ENCODE measurements around the gene C1orf74. TPM values are rescaled to one million over a fixed set of nuclear protein-coding genes. Genes with fewer than 3 reads are reported as not detected.

The C1orf74 gene
- total RNA-seq, 1 donor from 2014 or later: 2.2 TPM

DNA sequence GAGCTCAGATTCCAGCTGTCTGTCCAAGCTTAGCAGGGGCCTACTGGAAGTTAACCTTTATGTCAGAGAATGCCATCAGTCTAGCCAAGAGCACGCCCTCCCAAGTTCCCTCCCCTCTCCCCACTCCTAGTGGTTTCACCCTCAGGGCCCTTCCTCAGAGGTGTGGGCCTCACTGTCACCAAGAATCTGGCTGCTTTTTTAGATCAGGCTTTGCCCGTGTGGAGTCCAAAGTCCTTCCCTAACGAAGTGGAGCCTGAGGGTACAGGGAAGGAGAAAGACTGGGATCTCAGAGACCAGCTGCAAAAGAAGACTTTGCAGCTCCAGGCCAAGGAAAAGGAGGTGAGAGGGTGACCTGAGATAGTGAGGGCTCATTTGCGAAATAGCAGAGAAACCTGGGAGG is 4.1 kb downstream of the C1orf74 start:
- FAIRE-seq (no peak), DNase-seq (ENCODE audit: low read depth) (no peak)
- Histone ChIP-seq H3K9ac (ENCODE audit: low read length) (no peak overlapping the region), H3K27me3 (ENCODE audit: insufficient read depth, low read length) (no peaks in the 10 kb centered on the region), H2AFZ (ENCODE audit: low read depth, low read length) (no peak overlapping the region), H3K4me2 (ENCODE audit: low read length) (no peak overlapping the region), H3K4me3 (ENCODE audit: insufficient read depth, low read depth, low read length) (no peak overlapping the region), H4K20me1 (ENCODE audit: insufficient read depth, low read length) (no peaks in the 10 kb centered on the region), H3K79me2 (ENCODE audit: insufficient read depth, low read length) (peaks cover 10% of the 10 kb centered on the region), H3K4me1 (ENCODE audit: insufficient read depth, low read length) (peaks cover 13% of the 10 kb centered on the region), H3K27ac (ENCODE audit: low read depth, low read length) (no peak overlapping the region), H3K9me3 (ENCODE audit: insufficient read depth, low read depth, low read length) (no peaks in the 10 kb centered on the region), H3K36me3 (ENCODE audit: insufficient read depth, low read length) (no peaks in the 10 kb centered on the region)
- no peak overlapping the region for H3K27ac Mint-ChIP-seq (ENCODE audit: unreplicated experiment)
- H3K4me3 Mint-ChIP-seq (ENCODE audit: unreplicated experiment): no peak overlapping the region
- H3K27me3 Mint-ChIP-seq (ENCODE audit: low read depth, unreplicated experiment): no peaks in the 10 kb centered on the region
- peaks cover 3% of the 10 kb centered on the region for H3K36me3 Mint-ChIP-seq (ENCODE audit: low read depth, unreplicated experiment)
- TF ChIP-seq EZH2 (IDR thresholded peaks at IDR 0.05; ENCODE audit: insufficient read depth, low read length): no peak
- TF ChIP-seq, protein P1, sequence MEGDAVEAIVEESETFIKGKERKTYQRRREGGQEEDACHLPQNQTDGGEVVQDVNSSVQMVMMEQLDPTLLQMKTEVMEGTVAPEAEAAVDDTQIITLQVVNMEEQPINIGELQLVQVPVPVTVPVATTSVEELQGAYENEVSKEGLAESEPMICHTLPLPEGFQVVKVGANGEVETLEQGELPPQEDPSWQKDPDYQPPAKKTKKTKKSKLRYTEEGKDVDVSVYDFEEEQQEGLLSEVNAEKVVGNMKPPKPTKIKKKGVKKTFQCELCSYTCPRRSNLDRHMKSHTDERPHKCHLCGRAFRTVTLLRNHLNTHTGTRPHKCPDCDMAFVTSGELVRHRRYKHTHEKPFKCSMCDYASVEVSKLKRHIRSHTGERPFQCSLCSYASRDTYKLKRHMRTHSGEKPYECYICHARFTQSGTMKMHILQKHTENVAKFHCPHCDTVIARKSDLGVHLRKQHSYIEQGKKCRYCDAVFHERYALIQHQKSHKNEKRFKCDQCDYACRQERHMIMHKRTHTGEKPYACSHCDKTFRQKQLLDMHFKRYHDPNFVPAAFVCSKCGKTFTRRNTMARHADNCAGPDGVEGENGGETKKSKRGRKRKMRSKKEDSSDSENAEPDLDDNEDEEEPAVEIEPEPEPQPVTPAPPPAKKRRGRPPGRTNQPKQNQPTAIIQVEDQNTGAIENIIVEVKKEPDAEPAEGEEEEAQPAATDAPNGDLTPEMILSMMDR (IDR thresholded peaks at IDR 0.05; ENCODE audit: insufficient read depth, low read depth, low read length): no peak
- H3K9me3 Mint-ChIP-seq (ENCODE audit: unreplicated experiment): no peaks in the 10 kb centered on the region
- peaks cover 4% of the 10 kb centered on the region for H3K4me1 Mint-ChIP-seq (ENCODE audit: low read depth, unreplicated experiment)

DNA sequence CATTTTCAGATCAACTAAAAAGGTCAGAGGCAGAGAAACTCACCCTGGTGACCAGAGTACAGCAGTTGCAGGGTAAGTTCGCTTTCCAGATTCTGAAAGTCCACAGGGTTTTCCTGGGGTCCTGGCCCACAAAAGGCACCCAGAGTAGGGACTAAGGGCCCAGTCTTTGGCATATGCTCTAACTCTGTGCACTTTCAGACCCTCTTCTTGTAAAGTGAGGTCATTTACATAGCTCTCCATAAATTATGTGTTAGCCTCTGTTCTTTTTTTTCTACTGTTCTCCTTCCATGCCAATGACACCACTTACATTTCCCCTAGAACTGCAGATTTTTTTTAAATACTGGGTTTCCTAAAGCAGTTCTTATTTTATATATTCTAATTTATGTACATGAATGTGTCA is 6.3 kb downstream of the C1orf74 start:
- TF ChIP-seq, protein P1 (IDR thresholded peaks at IDR 0.05; ENCODE audit: insufficient read depth, low read depth, low read length): no peak
- no peak for TF ChIP-seq EZH2 (IDR thresholded peaks at IDR 0.05; ENCODE audit: insufficient read depth, low read length)
- H3K9me3 Mint-ChIP-seq (ENCODE audit: unreplicated experiment): no peaks in the 10 kb centered on the region
- Histone ChIP-seq H3K4me1 (ENCODE audit: insufficient read depth, low read length) (no peaks in the 10 kb centered on the region), H3K36me3 (ENCODE audit: insufficient read depth, low read length) (no peaks in the 10 kb centered on the region), H4K20me1 (ENCODE audit: insufficient read depth, low read length) (no peaks in the 10 kb centered on the region), H3K9me3 (ENCODE audit: insufficient read depth, low read depth, low read length) (no peaks in the 10 kb centered on the region), H2AFZ (ENCODE audit: low read depth, low read length) (no peak overlapping the region), H3K9ac (ENCODE audit: low read length) (no peak overlapping the region), H3K27me3 (ENCODE audit: insufficient read depth, low read length) (no peaks in the 10 kb centered on the region), H3K79me2 (ENCODE audit: insufficient read depth, low read length) (no peaks in the 10 kb centered on the region), H3K4me2 (ENCODE audit: low read length) (no peak overlapping the region), H3K4me3 (ENCODE audit: insufficient read depth, low read depth, low read length) (no peak overlapping the region), H3K27ac (ENCODE audit: low read depth, low read length) (no peak overlapping the region)
- no peak overlapping the region for H3K4me3 Mint-ChIP-seq (ENCODE audit: unreplicated experiment)
- DNase-seq (ENCODE audit: low read depth): no peak
- no peaks in the 10 kb centered on the region for H3K4me1 Mint-ChIP-seq (ENCODE audit: low read depth, unreplicated experiment)
- no peaks in the 10 kb centered on the region for H3K36me3 Mint-ChIP-seq (ENCODE audit: low read depth, unreplicated experiment)
- H3K27me3 Mint-ChIP-seq (ENCODE audit: low read depth, unreplicated experiment): peaks cover 2% of the 10 kb centered on the region
- H3K27ac Mint-ChIP-seq (ENCODE audit: unreplicated experiment): no peak overlapping the region
- no peak for FAIRE-seq

DNA sequence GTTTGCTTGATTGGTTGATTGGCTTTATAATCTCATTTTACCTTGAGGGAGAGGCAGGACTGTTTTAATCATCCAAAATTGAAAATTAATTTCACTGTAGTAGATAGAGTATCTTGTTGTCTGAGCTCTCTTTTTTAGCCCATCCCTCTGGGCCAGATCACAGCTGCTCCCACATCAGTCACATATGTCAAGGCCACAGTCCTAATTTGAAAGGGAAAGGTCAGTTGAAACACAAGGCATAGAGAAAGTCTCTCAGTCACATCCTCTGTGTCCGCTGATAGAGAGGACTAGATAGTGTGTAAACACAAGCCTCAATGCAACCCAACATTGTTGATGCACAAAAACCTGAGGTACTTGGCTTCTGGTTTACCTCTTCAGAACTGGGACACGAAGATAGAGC is 6.8 kb downstream of the C1orf74 start:
- Histone ChIP-seq H3K27me3 (ENCODE audit: insufficient read depth, low read length) (no peaks in the 10 kb centered on the region), H3K36me3 (ENCODE audit: insufficient read depth, low read length) (no peaks in the 10 kb centered on the region), H3K4me3 (ENCODE audit: insufficient read depth, low read depth, low read length) (no peak overlapping the region), H3K79me2 (ENCODE audit: insufficient read depth, low read length) (no peaks in the 10 kb centered on the region), H3K27ac (ENCODE audit: low read depth, low read length) (no peak overlapping the region), H4K20me1 (ENCODE audit: insufficient read depth, low read length) (no peaks in the 10 kb centered on the region), H3K9me3 (ENCODE audit: insufficient read depth, low read depth, low read length) (no peaks in the 10 kb centered on the region), H2AFZ (ENCODE audit: low read depth, low read length) (no peak overlapping the region), H3K9ac (ENCODE audit: low read length) (no peak overlapping the region), H3K4me2 (ENCODE audit: low read length) (no peak overlapping the region), H3K4me1 (ENCODE audit: insufficient read depth, low read length) (no peaks in the 10 kb centered on the region)
- no peak for TF ChIP-seq EZH2 (IDR thresholded peaks at IDR 0.05; ENCODE audit: insufficient read depth, low read length)
- TF ChIP-seq, protein P1 (IDR thresholded peaks at IDR 0.05; ENCODE audit: insufficient read depth, low read depth, low read length): no peak
- Mint-ChIP-seq H3K36me3 (ENCODE audit: low read depth, unreplicated experiment) (no peaks in the 10 kb centered on the region), H3K4me1 (ENCODE audit: low read depth, unreplicated experiment) (no peaks in the 10 kb centered on the region), H3K27ac (ENCODE audit: unreplicated experiment) (no peak overlapping the region), H3K9me3 (ENCODE audit: unreplicated experiment) (no peaks in the 10 kb centered on the region), H3K27me3 (ENCODE audit: low read depth, unreplicated experiment) (peaks cover 2% of the 10 kb centered on the region), H3K4me3 (ENCODE audit: unreplicated experiment) (no peak overlapping the region)
- DNase-seq (ENCODE audit: low read depth) (no peak), FAIRE-seq (no peak)

Data from astrocyte (in vitro differentiated cells and primary cell).